Tibial nerve (tissue), 4 donors: ENCODE measurements around the gene TBL1X.

Experiments
- EP300 ChIP-seq, 2 donors: sonication (generic); formaldehyde crosslinking; IDR thresholded peaks; one replicate each; pipeline ENCODE4 v1.6.1; 2017; ENCODE audit warnings: antibody characterized with exemption in 2 of 2, mild to moderate bottlenecking in 1 of 2
- POLR2A ChIP-seq, 2 donors: fragments of 450-650 bp; IDR thresholded peaks; one replicate each; pipeline ENCODE4 v1.6.1; 2017; ENCODE audit warnings: antibody characterized with exemption in 2 of 2, mild to moderate bottlenecking in 2 of 2, moderate library complexity in 2 of 2
- TF ChIP-seq, protein P1 (sequence below), 5 experiments: fragments of 200-600 bp in 3 of 5; fragments of 450-650 bp in 2 of 5; sonication (generic) in 3 of 5; IDR thresholded peaks; one replicate each; pipeline ENCODE4 v1.5.1; 2016 to 2019; ENCODE audit warnings: antibody characterized with exemption in 5 of 5, mild to moderate bottlenecking in 3 of 5, moderate library complexity in 2 of 5

DNA sequence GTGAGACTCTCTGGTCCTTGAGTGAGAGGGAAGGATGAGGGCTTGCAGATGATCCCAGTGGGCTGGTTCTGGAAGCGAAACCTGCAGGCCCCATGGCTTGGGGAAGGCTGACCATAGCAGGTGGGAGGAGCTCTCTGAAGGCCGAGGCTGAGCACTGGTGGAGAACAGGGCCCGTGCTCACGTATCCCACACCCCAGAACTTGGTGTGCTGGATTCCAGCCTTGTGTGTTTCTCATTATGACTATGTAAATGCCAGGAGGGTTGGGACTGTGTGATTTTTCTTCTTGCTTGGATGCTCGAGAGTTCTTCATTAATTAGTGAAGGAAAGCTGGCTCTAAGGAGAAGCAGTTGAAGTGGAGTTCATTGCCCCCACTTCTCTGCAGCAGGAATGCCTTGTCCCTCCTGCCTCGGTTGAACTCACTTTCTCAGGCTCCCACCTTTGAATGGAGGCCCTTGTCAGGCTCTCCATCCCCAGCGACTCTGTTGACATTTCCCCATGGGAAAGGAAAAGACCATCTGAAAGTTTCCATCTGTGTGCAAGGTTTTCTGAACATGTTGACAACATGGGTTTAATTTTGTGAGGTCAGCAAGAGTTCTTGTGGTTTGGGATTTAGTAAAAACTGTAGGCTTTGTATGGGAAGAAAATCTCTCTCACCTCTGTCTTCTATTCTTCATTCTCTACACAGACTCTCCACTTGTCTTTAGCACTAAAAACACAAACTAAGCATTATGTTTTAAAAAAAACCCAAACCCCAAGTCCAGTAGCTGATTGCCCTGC lies 57.7 kb downstream of the TBL1X start:
- TF ChIP-seq, protein P1, sequence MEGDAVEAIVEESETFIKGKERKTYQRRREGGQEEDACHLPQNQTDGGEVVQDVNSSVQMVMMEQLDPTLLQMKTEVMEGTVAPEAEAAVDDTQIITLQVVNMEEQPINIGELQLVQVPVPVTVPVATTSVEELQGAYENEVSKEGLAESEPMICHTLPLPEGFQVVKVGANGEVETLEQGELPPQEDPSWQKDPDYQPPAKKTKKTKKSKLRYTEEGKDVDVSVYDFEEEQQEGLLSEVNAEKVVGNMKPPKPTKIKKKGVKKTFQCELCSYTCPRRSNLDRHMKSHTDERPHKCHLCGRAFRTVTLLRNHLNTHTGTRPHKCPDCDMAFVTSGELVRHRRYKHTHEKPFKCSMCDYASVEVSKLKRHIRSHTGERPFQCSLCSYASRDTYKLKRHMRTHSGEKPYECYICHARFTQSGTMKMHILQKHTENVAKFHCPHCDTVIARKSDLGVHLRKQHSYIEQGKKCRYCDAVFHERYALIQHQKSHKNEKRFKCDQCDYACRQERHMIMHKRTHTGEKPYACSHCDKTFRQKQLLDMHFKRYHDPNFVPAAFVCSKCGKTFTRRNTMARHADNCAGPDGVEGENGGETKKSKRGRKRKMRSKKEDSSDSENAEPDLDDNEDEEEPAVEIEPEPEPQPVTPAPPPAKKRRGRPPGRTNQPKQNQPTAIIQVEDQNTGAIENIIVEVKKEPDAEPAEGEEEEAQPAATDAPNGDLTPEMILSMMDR (IDR thresholded peaks at IDR 0.05): no peak
- TF ChIP-seq EP300 (IDR thresholded peaks at IDR 0.05) (no peak), POLR2A (IDR thresholded peaks at IDR 0.05) (no peak)
